ENCODE measurements around the gene SFMBT1. TPM values are rescaled to one million over a fixed set of nuclear protein-coding genes. Genes with fewer than 3 reads are reported as not detected.

SFMBT1 gene
- total RNA-seq, 1 donor from 2014 or later, result 9.8 TPM

DNA sequence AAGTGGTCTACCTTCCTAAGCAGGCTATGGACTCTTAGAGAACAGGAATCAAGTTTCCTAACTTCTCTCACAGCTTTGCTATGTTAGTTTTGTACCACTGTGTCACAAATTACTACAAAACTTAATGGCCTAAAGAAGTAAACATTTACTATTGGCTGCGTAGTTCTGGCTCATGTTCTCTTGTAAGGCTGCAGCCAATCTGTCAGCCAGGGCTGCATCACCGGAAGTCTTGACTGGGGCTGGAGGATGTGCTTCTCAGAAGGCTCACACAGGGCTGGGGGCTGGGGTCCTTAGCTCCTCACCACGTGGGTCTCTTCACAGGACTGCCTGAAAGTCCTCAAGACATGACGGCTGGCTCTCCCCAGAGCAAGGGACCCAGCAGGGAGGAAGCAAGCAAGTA is 164.0 kb downstream of the SFMBT1 start:
- TF ChIP-seq, protein P1, sequence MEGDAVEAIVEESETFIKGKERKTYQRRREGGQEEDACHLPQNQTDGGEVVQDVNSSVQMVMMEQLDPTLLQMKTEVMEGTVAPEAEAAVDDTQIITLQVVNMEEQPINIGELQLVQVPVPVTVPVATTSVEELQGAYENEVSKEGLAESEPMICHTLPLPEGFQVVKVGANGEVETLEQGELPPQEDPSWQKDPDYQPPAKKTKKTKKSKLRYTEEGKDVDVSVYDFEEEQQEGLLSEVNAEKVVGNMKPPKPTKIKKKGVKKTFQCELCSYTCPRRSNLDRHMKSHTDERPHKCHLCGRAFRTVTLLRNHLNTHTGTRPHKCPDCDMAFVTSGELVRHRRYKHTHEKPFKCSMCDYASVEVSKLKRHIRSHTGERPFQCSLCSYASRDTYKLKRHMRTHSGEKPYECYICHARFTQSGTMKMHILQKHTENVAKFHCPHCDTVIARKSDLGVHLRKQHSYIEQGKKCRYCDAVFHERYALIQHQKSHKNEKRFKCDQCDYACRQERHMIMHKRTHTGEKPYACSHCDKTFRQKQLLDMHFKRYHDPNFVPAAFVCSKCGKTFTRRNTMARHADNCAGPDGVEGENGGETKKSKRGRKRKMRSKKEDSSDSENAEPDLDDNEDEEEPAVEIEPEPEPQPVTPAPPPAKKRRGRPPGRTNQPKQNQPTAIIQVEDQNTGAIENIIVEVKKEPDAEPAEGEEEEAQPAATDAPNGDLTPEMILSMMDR (conservative IDR thresholded peaks at IDR 0.05), result no peak
- H3K36me3 Mint-ChIP-seq, result peaks cover 21% of the 10 kb centered on the region
- H3K4me1 Mint-ChIP-seq (ENCODE audit: unreplicated experiment), result no peaks in the 10 kb centered on the region
- H3K27ac Mint-ChIP-seq, result no peak overlapping the region
- no peak for DNase-seq (ENCODE audit: extremely low spot score, unreplicated experiment)
- H3K27me3 Mint-ChIP-seq, result no peaks in the 10 kb centered on the region
- peaks cover 9% of the 10 kb centered on the region for H3K9me3 Mint-ChIP-seq
- H3K4me3 Mint-ChIP-seq, result no peak overlapping the region

DNA sequence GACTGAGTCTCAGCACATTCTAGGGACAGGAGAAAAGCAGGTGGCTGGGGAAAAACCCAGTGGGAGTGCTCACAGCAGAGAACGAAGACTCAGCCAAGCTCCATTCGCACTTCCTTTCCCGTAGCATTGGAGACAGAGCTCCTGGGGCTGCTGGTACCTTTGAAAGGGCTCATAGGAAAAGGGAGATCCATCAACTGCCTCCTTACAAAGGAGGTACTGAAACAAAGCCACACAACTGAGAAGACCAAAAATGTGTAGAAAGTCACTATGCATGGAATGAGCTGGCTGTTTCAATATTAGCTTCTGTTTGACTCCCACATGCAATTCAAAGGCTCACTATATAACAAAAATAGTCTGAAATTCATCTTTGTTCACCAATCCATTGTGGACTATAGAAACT is 165.4 kb downstream of the SFMBT1 start:
- Mint-ChIP-seq H3K4me3 (no peak overlapping the region), H3K27ac (no peak overlapping the region), H3K9me3 (peaks cover 9% of the 10 kb centered on the region), H3K27me3 (no peaks in the 10 kb centered on the region), H3K36me3 (peaks cover 14% of the 10 kb centered on the region), H3K4me1 (ENCODE audit: unreplicated experiment) (no peaks in the 10 kb centered on the region)
- TF ChIP-seq, protein P1 (conservative IDR thresholded peaks at IDR 0.05), result no peak
- DNase-seq (ENCODE audit: extremely low spot score, unreplicated experiment), result no peak

DNA sequence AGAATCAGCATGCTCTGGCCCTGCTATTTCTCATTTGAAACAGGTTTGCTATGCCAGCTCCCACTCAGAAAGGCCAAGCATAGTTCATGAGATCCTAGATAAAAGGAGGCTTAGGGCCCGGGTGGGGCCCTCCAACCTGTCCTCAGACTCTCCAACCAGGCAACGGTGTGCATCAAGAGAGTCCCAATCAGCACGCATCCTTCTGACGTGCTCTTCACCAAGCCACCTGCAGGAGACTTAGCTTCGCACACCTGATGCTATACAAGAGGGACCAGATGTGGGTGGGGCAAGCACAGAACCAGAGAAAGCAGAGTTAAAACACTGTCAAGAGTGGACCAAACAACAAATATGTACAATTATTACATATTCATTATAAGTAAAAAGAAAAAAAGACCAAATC is 165.8 kb downstream of the SFMBT1 start:
- Mint-ChIP-seq H3K4me1 (ENCODE audit: unreplicated experiment) (peaks cover 3% of the 10 kb centered on the region), H3K27ac (no peak overlapping the region), H3K36me3 (peaks cover 9% of the 10 kb centered on the region), H3K4me3 (no peak overlapping the region), H3K9me3 (peaks cover 5% of the 10 kb centered on the region), H3K27me3 (no peaks in the 10 kb centered on the region)
- no peak for DNase-seq (ENCODE audit: extremely low spot score, unreplicated experiment)
- TF ChIP-seq, protein P1 (conservative IDR thresholded peaks at IDR 0.05), result no peak

DNA sequence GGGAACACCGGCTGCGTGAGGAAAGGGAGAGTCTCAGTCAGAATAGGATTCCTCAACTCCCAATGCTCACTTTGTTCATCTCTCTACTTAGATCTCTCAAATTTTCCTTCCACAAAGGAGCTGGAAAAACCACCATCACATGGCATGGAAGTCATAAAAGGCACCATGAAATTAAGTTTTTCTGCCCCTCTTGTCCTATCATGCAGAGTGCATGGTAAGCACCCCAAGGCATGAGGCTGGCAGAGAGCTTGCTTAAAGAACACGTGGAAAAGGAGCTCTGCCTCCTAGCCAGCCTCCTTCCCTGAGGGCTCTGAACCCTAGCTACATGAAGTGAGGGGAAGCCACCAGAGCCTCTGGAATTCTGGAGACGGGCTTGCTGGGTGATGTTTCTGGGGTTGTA is 166.3 kb downstream of the SFMBT1 start:
- TF ChIP-seq, protein P1 (conservative IDR thresholded peaks at IDR 0.05), result no peak
- Mint-ChIP-seq H3K4me3 (no peak overlapping the region), H3K9me3 (peaks cover under 1% of the 10 kb centered on the region), H3K36me3 (peaks cover 5% of the 10 kb centered on the region), H3K4me1 (ENCODE audit: unreplicated experiment) (peaks cover 7% of the 10 kb centered on the region), H3K27me3 (no peaks in the 10 kb centered on the region), H3K27ac (no peak overlapping the region)
- DNase-seq (ENCODE audit: extremely low spot score, unreplicated experiment), result no peak

DNA sequence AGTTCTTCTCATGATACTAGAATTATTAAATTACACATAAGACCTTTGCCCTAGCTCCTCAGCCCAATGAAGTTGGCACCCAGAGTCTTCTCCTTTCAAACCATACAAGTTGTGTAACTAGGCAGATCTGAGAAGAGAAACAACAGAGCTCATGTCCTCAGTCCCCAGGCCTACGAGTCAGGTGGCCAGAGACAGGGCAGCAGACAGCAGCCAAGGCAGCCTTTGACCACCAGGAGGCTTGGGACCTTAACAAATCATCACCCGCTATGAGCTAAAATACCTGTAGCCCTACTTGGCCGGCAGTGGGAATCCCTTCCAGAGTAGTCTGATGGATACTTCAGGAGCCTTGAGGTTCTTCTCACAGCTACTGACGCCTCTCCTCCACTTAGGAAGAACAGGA is 166.8 kb downstream of the SFMBT1 start:
- DNase-seq (ENCODE audit: extremely low spot score, unreplicated experiment), result no peak
- TF ChIP-seq, protein P1 (conservative IDR thresholded peaks at IDR 0.05), result peak; percentile 34
- H3K9me3 Mint-ChIP-seq, result no peaks in the 10 kb centered on the region
- peaks cover 4% of the 10 kb centered on the region for H3K36me3 Mint-ChIP-seq
- H3K27ac Mint-ChIP-seq, result no peak overlapping the region
- H3K4me3 Mint-ChIP-seq, result no peak overlapping the region
- peaks cover 7% of the 10 kb centered on the region for H3K4me1 Mint-ChIP-seq (ENCODE audit: unreplicated experiment)
- H3K27me3 Mint-ChIP-seq, result no peaks in the 10 kb centered on the region

DNA sequence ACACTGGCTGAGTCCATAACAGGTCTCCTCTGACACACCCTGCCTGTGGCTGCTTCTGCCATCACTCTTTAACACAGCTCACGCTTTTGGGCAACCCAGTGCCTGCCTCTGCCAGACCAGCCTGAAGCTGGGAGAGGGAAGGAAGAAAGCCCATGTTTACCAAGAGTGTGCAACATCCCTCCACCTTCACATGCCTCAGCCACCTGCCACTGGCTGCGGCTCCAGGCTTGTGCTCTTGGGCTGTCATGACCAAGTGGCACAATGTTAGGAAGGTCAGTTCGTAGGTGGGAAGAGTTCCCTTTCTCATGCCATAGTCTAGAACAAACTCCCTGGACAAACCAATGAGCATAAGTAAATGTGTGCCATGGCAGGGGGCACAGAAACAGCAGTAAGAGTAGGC is 168.8 kb downstream of the SFMBT1 start:
- no peak overlapping the region for H3K4me3 Mint-ChIP-seq
- no peaks in the 10 kb centered on the region for H3K27me3 Mint-ChIP-seq
- peaks cover 7% of the 10 kb centered on the region for H3K4me1 Mint-ChIP-seq (ENCODE audit: unreplicated experiment)
- DNase-seq (ENCODE audit: extremely low spot score, unreplicated experiment), result no peak
- H3K9me3 Mint-ChIP-seq, result no peaks in the 10 kb centered on the region
- H3K36me3 Mint-ChIP-seq, result peaks cover 2% of the 10 kb centered on the region
- TF ChIP-seq, protein P1 (conservative IDR thresholded peaks at IDR 0.05), result no peak
- no peak overlapping the region for H3K27ac Mint-ChIP-seq

Measured in type B pancreatic cell (in vitro differentiated cells).